IPS-NIHi7 (cell line): Measurements from ENCODE around the gene ANKRD26.

Experiments used
- DNase-seq: peaks from one replicate; pipeline ENCODE4 v3.0.0; 2012; ENCODE audit warnings: mixed read lengths; ENCODE audit errors: extremely low spot score

ANKRD26 gene

DNA sequence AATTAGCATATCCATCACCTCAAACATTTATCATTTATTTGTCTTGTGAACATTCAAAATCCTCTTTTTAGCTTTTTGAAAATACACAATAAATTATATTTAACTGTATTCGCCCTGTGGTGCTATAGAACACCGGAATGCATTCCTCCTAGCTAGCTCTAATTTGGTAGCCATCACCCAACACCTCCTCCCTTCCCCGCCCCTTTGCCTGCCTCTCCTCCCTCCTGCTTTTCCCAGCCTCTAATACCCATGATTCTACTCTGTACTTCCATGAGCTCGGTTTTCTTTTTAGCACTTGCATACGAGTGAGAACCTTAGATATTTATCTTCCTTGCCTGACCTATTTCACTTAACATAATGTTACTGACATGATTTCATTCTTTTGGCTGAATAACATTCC, 80.1 kb downstream of the ANKRD26 start:
- DNase-seq: no peak

DNA sequence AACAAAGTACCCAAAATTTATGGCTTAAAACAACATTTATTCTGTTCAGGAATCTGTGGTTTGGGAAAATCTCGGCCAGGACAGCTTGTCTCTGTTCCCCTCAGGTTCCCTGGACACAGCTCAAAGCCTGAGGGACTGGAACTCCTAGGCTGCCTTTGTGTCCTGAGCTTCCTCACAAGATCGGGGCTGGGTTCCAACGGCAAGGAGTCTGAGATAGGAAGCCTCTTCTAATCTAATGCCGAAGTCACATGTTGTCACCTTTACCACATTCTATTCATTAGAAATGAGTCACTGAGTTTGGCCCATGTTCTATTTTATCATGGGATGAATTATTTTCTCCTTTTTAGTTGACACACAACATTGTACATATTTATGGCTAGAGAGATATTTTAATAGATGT, 80.5 kb downstream of the ANKRD26 start:
- DNase-seq: no peak

- DNase-seq: no peak
These were observed 102.7 kb downstream of the ANKRD26 start for GRCh38 chr10:26997610-26998009.

DNA sequence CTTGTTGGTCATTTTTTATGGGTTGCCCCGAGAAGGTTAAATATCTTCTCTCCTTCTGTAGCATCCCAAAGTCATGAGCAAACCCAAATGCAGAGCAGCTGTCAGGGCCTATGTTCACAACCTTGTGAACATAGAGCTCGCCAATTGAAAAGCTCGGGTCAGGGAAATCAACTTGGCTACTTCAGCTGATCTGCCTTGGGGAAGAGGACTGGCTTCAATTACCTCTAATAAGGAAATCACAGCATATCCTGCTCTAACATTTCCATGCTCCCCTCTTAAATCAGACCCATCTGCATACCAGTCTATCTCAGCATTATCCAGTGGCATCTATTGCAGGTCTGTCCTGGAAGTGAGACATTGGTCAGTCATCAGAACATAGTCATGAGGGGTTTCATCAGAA, 105.6 kb downstream of the ANKRD26 start:
- no peak for DNase-seq

GRCh38 chr10:26987851-26988250, 112.4 kb downstream of the ANKRD26 start:
- DNase-seq: no peak

GRCh38 chr10:26983156-26983555, 117.1 kb downstream of the ANKRD26 start:
- no peak for DNase-seq

DNA sequence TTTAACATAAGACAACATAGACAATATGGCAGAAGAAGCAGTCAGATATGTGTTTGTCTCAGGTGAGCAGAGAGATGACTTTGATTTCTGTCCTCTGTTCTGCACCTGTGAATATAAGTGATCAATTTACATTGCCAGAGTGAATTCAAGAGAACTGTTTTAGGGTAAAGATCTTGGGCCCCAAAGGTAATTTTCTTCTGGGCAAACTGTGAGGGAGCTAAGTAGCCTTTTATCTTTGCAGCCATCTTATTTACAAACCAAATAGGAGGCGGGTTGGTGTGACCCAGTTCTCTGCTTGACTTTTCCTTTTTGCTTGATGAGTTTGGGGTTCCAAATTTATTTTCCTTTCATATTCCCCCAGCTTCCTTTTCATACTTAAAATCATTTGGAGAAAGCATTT, 118.2 kb downstream of the ANKRD26 start:
- DNase-seq: no peak

GRCh38 chr10:26981232-26981824, 119.0 kb downstream of the ANKRD26 start:
- no peak for DNase-seq

GRCh38 chr10:26978519-26978918, 121.8 kb downstream of the ANKRD26 start:
- DNase-seq: no peak

GRCh38 chr10:26977635-26978034, 122.7 kb downstream of the ANKRD26 start:
- no peak for DNase-seq

DNA sequence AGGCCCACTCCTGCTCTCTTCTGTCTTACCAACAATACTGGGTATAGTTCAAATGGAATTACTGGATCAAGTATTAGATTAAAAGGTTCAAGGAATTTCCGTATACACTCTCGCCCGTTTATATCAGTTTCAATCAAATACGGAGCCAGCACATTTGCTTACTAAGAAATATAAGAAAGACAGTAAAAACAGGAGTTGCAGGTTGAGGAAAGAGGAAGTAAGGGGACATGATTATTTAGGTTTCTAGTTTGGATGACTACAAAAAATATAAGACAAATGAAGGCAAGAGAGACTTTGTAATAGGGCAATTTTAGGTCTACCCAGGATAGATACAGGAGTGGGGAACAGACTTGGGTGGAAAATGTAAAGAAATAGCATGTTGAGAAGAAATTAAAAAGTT, 129.6 kb downstream of the ANKRD26 start:
- DNase-seq: no peak

- no peak for DNase-seq
These were observed 131.0 kb downstream of the ANKRD26 start for GRCh38 chr10:26969145-26969926.

GRCh38 chr10:26962835-26963234, 137.5 kb downstream of the ANKRD26 start:
- no peak for DNase-seq

GRCh38 chr10:26960308-26960707, 140.0 kb downstream of the ANKRD26 start:
- no peak for DNase-seq

DNA sequence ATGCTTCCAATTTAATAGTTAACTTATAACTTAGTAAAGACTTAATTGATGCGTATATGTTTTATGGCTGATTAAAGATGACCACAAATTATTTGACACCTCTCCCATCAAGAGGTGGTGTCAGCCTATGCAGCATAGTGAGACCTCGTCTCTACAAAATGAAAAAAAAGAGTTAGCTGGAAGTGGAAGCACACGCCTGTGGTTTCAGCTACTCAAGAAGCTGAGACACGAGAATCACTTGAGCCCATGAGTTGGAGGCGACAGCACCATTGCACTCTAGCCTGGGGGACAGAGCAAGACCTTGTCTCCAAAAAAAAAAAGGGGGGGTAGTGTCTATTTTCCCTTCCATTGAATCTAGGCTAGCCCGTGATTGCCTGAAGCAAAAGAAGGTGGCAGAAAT, 140.5 kb downstream of the ANKRD26 start:
- DNase-seq: no peak
